A549 (cell line): Measurements from ENCODE around the gene CACNA1D. TPM values are rescaled to one million over a fixed set of nuclear protein-coding genes. Genes with fewer than 3 reads are reported as not detected.

Experiments used
- ATAC-seq, 2 experiments: fragments of 200-7000 bp in 1 of 2; fragments of >200 bp in 1 of 2; cut with Nextera tagmentation in 1 of 2; cut with Tn5 transposase in 1 of 2; 3 replicates each; pipeline versions ENCODE4 v1.8.0 to v1.9.1; 2018 to 2020; ENCODE audit warnings: mild to moderate bottlenecking in 1 of 2, moderate library complexity in 1 of 2
- CTCF ChIA-PET: fragments of 300-600 bp; sonication (Branson Sonifier 250); formaldehyde crosslinking; extraction: SDS; loops from one replicate; lab custom pipeline; 2021; ENCODE audit warnings: antibody characterized with exemption, inconsistent platforms; lab: Yijun Ruan, JAX
- POLR2A ChIA-PET: fragments of 350-600 bp; formaldehyde crosslinking; extraction: SDS; loops from one replicate; lab custom pipeline; 2021; ENCODE audit warnings: antibody characterized with exemption, inconsistent platforms; lab: Yijun Ruan, JAX
- DNase-seq, 2 experiments: peaks; one replicate each; pipeline versions ENCODE4 v3.0.0 to v3.0.0-alpha.2; 2011 to 2016; ENCODE audit warnings: low read depth in 1 of 2, low spot score in 1 of 2
- FAIRE-seq: peaks from 2 replicates; lab custom pipeline; 2011; peaks lifted over from hg19 to GRCh38; lab: Jason Lieb, UNC
- H3K27ac ChIP-seq, 2 experiments: fragments of >200 bp; sonication (Bioruptor Twin); formaldehyde crosslinking; 3 replicates each; pipeline ENCODE4 v1.5.1; 2016 to 2017
- H3K4me1 ChIP-seq: fragments of >200 bp; sonication (Bioruptor Twin); formaldehyde crosslinking; 3 replicates; pipeline ENCODE4 v1.6.1; 2016
- H3K4me2 ChIP-seq: fragments of >200 bp; sonication (Bioruptor Twin); formaldehyde crosslinking; 3 replicates; pipeline ENCODE4 v1.6.1; 2016
- H3K4me3 ChIP-seq: fragments of >200 bp; sonication (Bioruptor Twin); formaldehyde crosslinking; 3 replicates; pipeline ENCODE4 v1.5.1; 2016
- H3K9me3 ChIP-seq: fragments of >200 bp; sonication (Bioruptor Twin); formaldehyde crosslinking; 3 replicates; pipeline ENCODE4 v1.6.1; 2016
- CBX8 ChIP-seq: fragments of 200-600 bp; sonication (generic); IDR thresholded peaks from 2 replicates; pipeline ENCODE4 v1.6.1; 2016
- CHD2 ChIP-seq: fragments of 150-350 bp; IDR thresholded peaks from 2 replicates; pipeline ENCODE4 v1.6.1; 2014; ENCODE audit warnings: low read length; ENCODE audit not compliant: partially characterized antibody
- EHMT2 ChIP-seq: fragments of 200-600 bp; sonication (generic); IDR thresholded peaks from 2 replicates; pipeline ENCODE4 v1.6.1; 2016; ENCODE audit warnings: antibody characterized with exemption, low read depth, mild to moderate bottlenecking, moderate library complexity
- EP300 ChIP-seq, 2 experiments: fragments of >200 bp; sonication (Bioruptor Twin); formaldehyde crosslinking; IDR thresholded peaks; 2 replicates in 1 of 2; 3 replicates in 1 of 2; pipeline ENCODE4 v1.6.1; 2016 to 2017
- FOSB ChIP-seq: fragments of 250-450 bp; sonication (Bioruptor Pico); IDR thresholded peaks from 2 replicates; pipeline ENCODE4 v1.5.0; 2020; ENCODE audit warnings: mild to moderate bottlenecking, moderate library complexity
- GATA3 ChIP-seq: IDR thresholded peaks from 2 replicates; pipeline ENCODE4 v1.6.1; 2012; ENCODE audit warnings: borderline replicate concordance
- HDAC2 ChIP-seq: fragments of 200-600 bp; sonication (generic); IDR thresholded peaks from 2 replicates; pipeline ENCODE4 v1.6.1; 2016
- HOXA7 ChIP-seq: fragments of 250-450 bp; sonication (Bioruptor Pico); IDR thresholded peaks from 2 replicates; pipeline ENCODE4 v1.5.0; 2020; ENCODE audit warnings: mild to moderate bottlenecking, moderate library complexity
- HOXB5 ChIP-seq: fragments of 250-450 bp; sonication (Bioruptor Pico); IDR thresholded peaks from 2 replicates; pipeline ENCODE4 v1.5.0; 2020; ENCODE audit warnings: mild to moderate bottlenecking, moderate library complexity
- JUNB ChIP-seq: fragments of >200 bp; sonication (Bioruptor Twin); formaldehyde crosslinking; IDR thresholded peaks from 2 replicates; pipeline ENCODE4 v1.6.1; 2016
- KDM5A ChIP-seq: fragments of 200-600 bp; sonication (generic); IDR thresholded peaks from 2 replicates; pipeline ENCODE4 v1.6.1; 2016; ENCODE audit warnings: antibody characterized with exemption, mild to moderate bottlenecking
- MAZ ChIP-seq: fragments of 150-350 bp; IDR thresholded peaks from 2 replicates; pipeline ENCODE4 v1.6.1; 2014; ENCODE audit warnings: antibody characterized with exemption, low read depth, low read length, borderline replicate concordance
- NPAS2 ChIP-seq: fragments of 250-450 bp; sonication (Bioruptor Pico); IDR thresholded peaks from 2 replicates; pipeline ENCODE4 v1.8.0; 2022; ENCODE audit warnings: mild to moderate bottlenecking, moderate library complexity, borderline replicate concordance
- POLR2A ChIP-seq: IDR thresholded peaks from 2 replicates; pipeline ENCODE4 v1.6.1; 2012; ENCODE audit warnings: mild to moderate bottlenecking, low read length
- RAD21 ChIP-seq, 2 experiments: fragments of >200 bp in 1 of 2; sonication (Bioruptor Twin) in 1 of 2; formaldehyde crosslinking in 1 of 2; IDR thresholded peaks in 1 of 2; conservative IDR thresholded peaks in 1 of 2; 2 replicates in 1 of 2; 3 replicates in 1 of 2; pipeline ENCODE4 v1.6.1; 2012 to 2018; ENCODE audit warnings: inconsistent platforms in 1 of 2
- RARB ChIP-seq: fragments of 250-450 bp; sonication (Bioruptor Pico); IDR thresholded peaks from 2 replicates; pipeline ENCODE4 v1.8.0; 2021; ENCODE audit warnings: mild to moderate bottlenecking, moderate library complexity
- RFX5 ChIP-seq: fragments of 450-650 bp; IDR thresholded peaks from 2 replicates; pipeline ENCODE4 v1.7.1; 2014; ENCODE audit warnings: antibody characterized with exemption, mild to moderate bottlenecking, moderate library complexity
- RNF2 ChIP-seq: fragments of 200-600 bp; sonication (generic); IDR thresholded peaks from 2 replicates; pipeline ENCODE4 v1.6.1; 2016; ENCODE audit warnings: low read depth, mild to moderate bottlenecking, antibody characterized with exemption, moderate library complexity, borderline replicate concordance
- TFCP2L1 ChIP-seq: fragments of 250-450 bp; sonication (Bioruptor Pico); IDR thresholded peaks from 2 replicates; pipeline ENCODE4 v1.5.0; 2021; ENCODE audit warnings: mild to moderate bottlenecking
- TP53 ChIP-seq: fragments of 250-450 bp; sonication (Bioruptor Pico); IDR thresholded peaks from 2 replicates; pipeline ENCODE4 v1.5.0; 2021; ENCODE audit warnings: mild to moderate bottlenecking, moderate library complexity
- ZC3H11A ChIP-seq: fragments of 450-650 bp; IDR thresholded peaks from 2 replicates; pipeline ENCODE4 v1.6.1; 2014; ENCODE audit warnings: antibody characterized with exemption, mild to moderate bottlenecking
- WGBS: methylation state at CpG from one replicate; pipeline ENCODE4 v1.1.6; 2017; ENCODE audit errors: missing lambda C conversion rate; 5-methylcytosine and 5-hydroxymethylcytosine counted together
- polyA plus RNA-seq, 4 experiments: library from polyadenylated mRNA; depleted of rRNA in 3 of 4; stranded (reverse); fragments of >200 nt; fragmentation: RNase III in 1 of 4; extraction: RNeasy Plus Mini Kit Qiagen cat#74134 plus additional on column Dnase treatment in 1 of 4; gene quantifications; 2 replicates in 3 of 4; 3 replicates in 1 of 4; pipeline ENCODE4 v1.2.3, GENCODE V29; 2011 to 2017
- TF ChIP-seq, protein P1 (sequence below): fragments of 450-650 bp; IDR thresholded peaks from 2 replicates; pipeline ENCODE4 v1.6.1; 2014; ENCODE audit warnings: antibody characterized with exemption
- TF ChIP-seq, protein P2 (sequence below): IDR thresholded peaks from 2 replicates; pipeline ENCODE4 v1.6.1; 2012; ENCODE audit warnings: low read depth, borderline replicate concordance

CACNA1D gene
- polyA plus RNA-seq, 2 of the 4 experiments (the other 2 are of a cell fraction) = 1.1 to 10.7 TPM

DNA sequence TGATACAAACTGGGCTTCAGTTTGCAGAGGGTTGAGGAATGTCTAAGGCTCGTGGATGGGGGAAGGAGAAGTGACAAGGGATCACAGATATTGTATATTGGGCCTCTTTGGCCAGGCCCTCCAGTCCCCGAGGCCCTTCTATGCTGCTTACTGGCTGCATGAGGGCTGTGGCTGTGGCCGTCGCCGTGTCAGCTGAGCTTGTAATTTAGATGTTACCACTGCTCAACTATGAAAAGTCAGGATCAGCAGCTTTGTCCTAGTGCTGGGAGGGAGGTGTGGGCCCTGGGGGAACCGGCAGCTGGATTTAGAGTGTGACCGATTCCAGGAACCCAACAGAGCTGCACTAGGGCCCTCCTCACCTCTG, 51.6 kb downstream of the CACNA1D start:
- CTCF ChIA-PET = no interaction called here
- 81% methylated on average over 7 of the region's 7 CpGs for WGBS
- no peak for FAIRE-seq

DNA sequence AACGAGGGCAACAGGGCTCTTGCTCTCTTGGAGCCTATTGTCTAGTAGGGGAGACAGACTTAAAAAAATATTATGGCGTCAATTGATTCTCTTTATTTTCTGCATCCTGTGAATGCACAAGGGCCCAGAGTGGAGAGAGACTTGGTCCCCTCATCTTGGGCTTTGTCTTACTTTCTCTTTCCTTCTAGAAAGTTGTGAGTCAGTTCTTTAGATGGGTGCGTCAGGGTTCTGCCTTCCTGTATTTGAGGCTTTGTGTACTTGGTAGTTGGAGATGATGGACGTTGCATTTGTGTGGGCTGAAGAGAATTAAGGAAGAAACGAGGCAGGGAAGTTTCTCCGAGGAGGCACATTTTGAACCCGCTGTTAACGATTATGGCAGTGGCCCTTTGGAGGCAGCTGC, 52.9 kb downstream of the CACNA1D start:
- FAIRE-seq = no peak

More for the DNA sequence above, 51.6 kb downstream of the CACNA1D start:
- TF ChIP-seq RFX5 = no peak
- Histone ChIP-seq H3K9me3 (no peaks in the 10 kb centered on the region), H3K4me1 (peaks cover 4% of the 10 kb centered on the region; the same call in 2 of the 3 replicates), H3K4me3 (no peak overlapping the region), H3K4me2 (no peak overlapping the region), H3K27ac (no peak overlapping the region)
- POLR2A ChIA-PET = no interaction called here
- ATAC-seq = no peak
- no peak for DNase-seq

DNA sequence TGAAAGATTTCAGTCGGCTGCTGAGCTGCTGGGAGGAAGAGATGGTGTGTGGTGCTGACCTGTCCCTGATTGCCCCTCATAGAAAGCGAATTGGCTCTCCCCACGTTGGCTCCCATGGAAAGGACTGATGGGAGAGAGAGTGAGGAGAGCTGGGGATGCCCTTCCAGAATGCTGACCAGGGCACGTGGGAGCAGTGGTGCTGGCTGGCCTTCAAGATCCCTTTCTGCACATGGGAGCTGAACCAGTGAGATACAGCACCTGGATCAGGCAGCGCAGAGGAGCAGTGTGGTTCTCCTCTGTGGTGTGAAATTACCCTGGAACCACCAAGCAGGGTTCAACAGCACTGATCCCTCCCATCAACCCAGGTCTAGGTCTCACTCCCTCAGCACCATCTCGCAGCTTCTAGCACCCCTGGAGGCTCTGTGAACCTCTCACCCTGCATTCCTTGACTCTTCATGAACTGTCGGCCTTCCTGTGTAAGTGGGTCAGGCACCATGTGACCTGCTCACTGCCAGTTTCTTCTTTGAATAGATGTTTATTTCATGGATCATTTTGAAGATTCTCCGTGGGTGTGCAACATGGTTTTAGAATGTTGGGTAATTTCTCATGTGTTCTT, 55.7 kb downstream of the CACNA1D start:
- DNase-seq = no peak
- TF ChIP-seq EHMT2 (no peak), TFCP2L1 (CRISPR knock-in tag) (no peak), GATA3 (no peak), CBX8 (no peak), NPAS2 (CRISPR knock-in tag) (no peak), HOXB5 (CRISPR knock-in tag) (no peak), ZC3H11A (no peak), HOXA7 (CRISPR knock-in tag) (no peak), JUNB (no peak), MAZ (no peak)
- TF ChIP-seq, protein P1, sequence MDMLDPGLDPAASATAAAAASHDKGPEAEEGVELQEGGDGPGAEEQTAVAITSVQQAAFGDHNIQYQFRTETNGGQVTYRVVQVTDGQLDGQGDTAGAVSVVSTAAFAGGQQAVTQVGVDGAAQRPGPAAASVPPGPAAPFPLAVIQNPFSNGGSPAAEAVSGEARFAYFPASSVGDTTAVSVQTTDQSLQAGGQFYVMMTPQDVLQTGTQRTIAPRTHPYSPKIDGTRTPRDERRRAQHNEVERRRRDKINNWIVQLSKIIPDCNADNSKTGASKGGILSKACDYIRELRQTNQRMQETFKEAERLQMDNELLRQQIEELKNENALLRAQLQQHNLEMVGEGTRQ = no peak

More for the DNA sequence above, 52.9 kb downstream of the CACNA1D start:
- no peak for TF ChIP-seq EP300 (IDR thresholded peaks at IDR 0.05)
- TF ChIP-seq RAD21 (conservative IDR thresholded peaks at IDR 0.05 in 1 of 2, IDR thresholded peaks at IDR 0.05 in 1 of 2) = no peak
- TF ChIP-seq POLR2A = no peak
- TF ChIP-seq MAZ = no peak
- TF ChIP-seq RNF2 = no peak
- TF ChIP-seq TP53 = no peak
- TF ChIP-seq CHD2 = no peak
- no peak for TF ChIP-seq FOSB (CRISPR knock-in tag)
- TF ChIP-seq TFCP2L1 (CRISPR knock-in tag) = no peak
- TF ChIP-seq RARB (CRISPR knock-in tag) = no peak
- no peak for TF ChIP-seq RFX5
- no peak for TF ChIP-seq KDM5A
- TF ChIP-seq HDAC2 = no peak
- TF ChIP-seq, protein P2, sequence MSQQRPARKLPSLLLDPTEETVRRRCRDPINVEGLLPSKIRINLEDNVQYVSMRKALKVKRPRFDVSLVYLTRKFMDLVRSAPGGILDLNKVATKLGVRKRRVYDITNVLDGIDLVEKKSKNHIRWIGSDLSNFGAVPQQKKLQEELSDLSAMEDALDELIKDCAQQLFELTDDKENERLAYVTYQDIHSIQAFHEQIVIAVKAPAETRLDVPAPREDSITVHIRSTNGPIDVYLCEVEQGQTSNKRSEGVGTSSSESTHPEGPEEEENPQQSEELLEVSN = no peak
- ATAC-seq (no peak), DNase-seq (no peak)
- Histone ChIP-seq H3K9me3 (no peaks in the 10 kb centered on the region), H3K27ac (no peak overlapping the region), H3K4me2 (no peak overlapping the region), H3K4me3 (no peak overlapping the region), H3K4me1 (peaks cover 4% of the 10 kb centered on the region; the same call in 2 of the 3 replicates)
- ChIA-PET POLR2A (no interaction called here), CTCF (no interaction called here)
- WGBS = 78% methylated on average over 8 of the region's 8 CpGs

More for the DNA sequence above, 55.7 kb downstream of the CACNA1D start:
- ChIA-PET CTCF (no interaction called here), POLR2A (no interaction called here)
- no peak overlapping the region for H3K4me2 ChIP-seq
- ATAC-seq (no peak), FAIRE-seq (no peak)
- WGBS = 68% methylated on average over 7 of the region's 8 CpGs
- H3K9me3 ChIP-seq = no peaks in the 10 kb centered on the region
- no peak overlapping the region for H3K27ac ChIP-seq
- no peaks in the 10 kb centered on the region for H3K4me1 ChIP-seq
- no peak overlapping the region for H3K4me3 ChIP-seq
